WTC11 (cell line): ENCODE measurements around the gene HS1BP3. TPM values are rescaled to one million over a fixed set of nuclear protein-coding genes. Genes with fewer than 3 reads are reported as not detected.

Experiments
- ATAC-seq: fragments of 200-7000 bp; cut with Tn5 transposase; 2 replicates; pipeline ENCODE4 v1.10.0; 2021; ENCODE audit warnings: mild to moderate bottlenecking, moderate library complexity
- CTCF ChIA-PET: fragments of 300-600 bp; sonication (Branson Sonifier 250); formaldehyde crosslinking; loops from one replicate; lab custom pipeline; 2021; ENCODE audit warnings: antibody characterized with exemption; lab: Charles Lee
- POLR2A ChIA-PET: fragments of 350-600 bp; sonication (Branson Sonifier 250); formaldehyde crosslinking; loops from one replicate; lab custom pipeline; 2021; ENCODE audit warnings: antibody characterized with exemption; lab: Charles Lee
- DNase-seq: peaks from one replicate; pipeline ENCODE4 v3.0.0; 2021; ENCODE audit warnings: low spot score
- H3K27ac Mint-ChIP-seq: 2 replicates; pipeline ENCODE4 v1.8.0; 2021; ENCODE audit warnings: mixed read lengths
- H3K27me3 Mint-ChIP-seq: 2 replicates; pipeline ENCODE4 v1.8.0; 2021; ENCODE audit warnings: low read depth, mild to moderate bottlenecking, moderate library complexity, mixed read lengths
- H3K36me3 Mint-ChIP-seq: 2 replicates; pipeline ENCODE4 v1.8.0; 2021; ENCODE audit warnings: mixed read lengths
- H3K4me1 Mint-ChIP-seq: 2 replicates; pipeline ENCODE4 v1.8.0; 2022; ENCODE audit warnings: mixed read lengths
- H3K4me3 Mint-ChIP-seq: 2 replicates; pipeline ENCODE4 v1.8.0; 2021; ENCODE audit warnings: mild to moderate bottlenecking, moderate library complexity, mixed read lengths
- H3K9me3 Mint-ChIP-seq: 2 replicates; pipeline ENCODE4 v1.8.0; 2021; ENCODE audit warnings: mixed read lengths
- CREM ChIP-seq: sonication (generic); formaldehyde crosslinking; IDR thresholded peaks from 2 replicates; pipeline ENCODE4 v1.8.1; 2022; ENCODE audit warnings: mild to moderate bottlenecking, missing genetic modification reagents, moderate library complexity
- EMX1 ChIP-seq: fragments of 250-450 bp; sonication (Bioruptor Pico); IDR thresholded peaks from 2 replicates; pipeline ENCODE4 v1.8.0; 2021; ENCODE audit warnings: mild to moderate bottlenecking
- KAT7 ChIP-seq: sonication (generic); formaldehyde crosslinking; IDR thresholded peaks from 2 replicates; pipeline ENCODE4 v1.8.1; 2023; ENCODE audit warnings: missing genetic modification reagents, mild to moderate bottlenecking, borderline replicate concordance
- MXD4 ChIP-seq: fragments of 250-450 bp; sonication (Bioruptor Pico); IDR thresholded peaks from 2 replicates; pipeline ENCODE4 v1.8.0; 2021; ENCODE audit warnings: mild to moderate bottlenecking, moderate library complexity, borderline replicate concordance
- RELA ChIP-seq: sonication (generic); formaldehyde crosslinking; IDR thresholded peaks from 2 replicates; pipeline ENCODE4 v1.8.1; 2022; ENCODE audit warnings: missing genetic modification reagents, mild to moderate bottlenecking, borderline replicate concordance
- TEAD4 ChIP-seq: sonication (generic); formaldehyde crosslinking; IDR thresholded peaks from 2 replicates; pipeline ENCODE4 v1.8.0; 2022; ENCODE audit warnings: mild to moderate bottlenecking, missing genetic modification reagents
- TP53 ChIP-seq: sonication (generic); formaldehyde crosslinking; IDR thresholded peaks from 2 replicates; pipeline ENCODE4 v1.8.1; 2023; ENCODE audit warnings: mild to moderate bottlenecking, missing genetic modification reagents
- ZBTB21 ChIP-seq: sonication (generic); formaldehyde crosslinking; IDR thresholded peaks from 2 replicates; pipeline ENCODE4 v1.8.1; 2023; ENCODE audit warnings: mild to moderate bottlenecking, missing genetic modification reagents, borderline replicate concordance
- ZNF138 ChIP-seq: sonication (generic); formaldehyde crosslinking; conservative IDR thresholded peaks from 2 replicates; pipeline ENCODE4 v1.8.1; 2022; ENCODE audit warnings: mild to moderate bottlenecking, moderate library complexity, missing genetic modification reagents
- ZNF263 ChIP-seq: sonication (generic); formaldehyde crosslinking; IDR thresholded peaks from 2 replicates; pipeline ENCODE4 v1.8.1; 2022; ENCODE audit warnings: low read depth, mild to moderate bottlenecking, moderate library complexity, missing genetic modification reagents
- ZNF671 ChIP-seq: fragments of 250-450 bp; sonication (Bioruptor Pico); IDR thresholded peaks from 2 replicates; pipeline ENCODE4 v1.8.0; 2021; ENCODE audit warnings: mild to moderate bottlenecking
- total RNA-seq: library from RNA; stranded (reverse); gene quantifications from 3 replicates; pipeline ENCODE4 v1.2.3, GENCODE V29; 2021
- TF ChIP-seq, protein P1 (sequence below): fragments of 250-450 bp; sonication (Bioruptor Pico); IDR thresholded peaks from 2 replicates; pipeline ENCODE4 v1.8.0; 2021; ENCODE audit warnings: mild to moderate bottlenecking
- TF ChIP-seq, protein P2 (sequence below): sonication (generic); formaldehyde crosslinking; IDR thresholded peaks from 2 replicates; pipeline ENCODE4 v1.8.0; 2023; ENCODE audit warnings: missing genetic modification reagents, mild to moderate bottlenecking, borderline replicate concordance
- TF ChIP-seq, protein P3 (sequence below): fragments of 250-450 bp; sonication (Bioruptor Pico); IDR thresholded peaks from 2 replicates; pipeline ENCODE4 v1.9.0; 2021; ENCODE audit warnings: moderate library complexity, mild to moderate bottlenecking, inconsistent platforms, borderline replicate concordance
- TF ChIP-seq, protein P4 (sequence below): sonication (generic); formaldehyde crosslinking; conservative IDR thresholded peaks from 2 replicates; pipeline ENCODE4 v1.8.1; 2023; ENCODE audit warnings: mild to moderate bottlenecking, low read depth, missing genetic modification reagents, moderate library complexity
- TF ChIP-seq, protein P5 (sequence below): sonication (generic); formaldehyde crosslinking; IDR thresholded peaks from 2 replicates; pipeline ENCODE4 v1.8.1; 2022; ENCODE audit warnings: mild to moderate bottlenecking, missing genetic modification reagents, moderate library complexity, borderline replicate concordance

HS1BP3 gene
- total RNA-seq, 1 experiment from 2014 or later, result 17.9 TPM

DNA sequence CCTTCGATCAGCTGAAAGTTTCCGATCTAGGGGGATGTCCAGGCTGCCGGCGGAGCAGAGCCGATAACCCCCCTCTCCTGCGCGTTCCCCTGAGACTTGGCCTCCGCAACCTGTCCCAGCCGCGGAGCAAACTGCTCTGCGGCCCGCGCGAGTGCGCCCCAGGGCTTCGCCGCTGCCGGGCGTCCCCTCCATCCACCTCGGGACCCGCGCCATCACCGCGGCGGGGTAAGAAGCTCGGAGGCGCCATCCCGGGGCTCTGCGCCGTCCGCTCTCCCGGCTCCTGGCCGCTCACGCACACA is 15.1 kb upstream of the HS1BP3 start (continued):
- TF ChIP-seq ZNF263 (CRISPR knock-in tag), result no peak

DNA sequence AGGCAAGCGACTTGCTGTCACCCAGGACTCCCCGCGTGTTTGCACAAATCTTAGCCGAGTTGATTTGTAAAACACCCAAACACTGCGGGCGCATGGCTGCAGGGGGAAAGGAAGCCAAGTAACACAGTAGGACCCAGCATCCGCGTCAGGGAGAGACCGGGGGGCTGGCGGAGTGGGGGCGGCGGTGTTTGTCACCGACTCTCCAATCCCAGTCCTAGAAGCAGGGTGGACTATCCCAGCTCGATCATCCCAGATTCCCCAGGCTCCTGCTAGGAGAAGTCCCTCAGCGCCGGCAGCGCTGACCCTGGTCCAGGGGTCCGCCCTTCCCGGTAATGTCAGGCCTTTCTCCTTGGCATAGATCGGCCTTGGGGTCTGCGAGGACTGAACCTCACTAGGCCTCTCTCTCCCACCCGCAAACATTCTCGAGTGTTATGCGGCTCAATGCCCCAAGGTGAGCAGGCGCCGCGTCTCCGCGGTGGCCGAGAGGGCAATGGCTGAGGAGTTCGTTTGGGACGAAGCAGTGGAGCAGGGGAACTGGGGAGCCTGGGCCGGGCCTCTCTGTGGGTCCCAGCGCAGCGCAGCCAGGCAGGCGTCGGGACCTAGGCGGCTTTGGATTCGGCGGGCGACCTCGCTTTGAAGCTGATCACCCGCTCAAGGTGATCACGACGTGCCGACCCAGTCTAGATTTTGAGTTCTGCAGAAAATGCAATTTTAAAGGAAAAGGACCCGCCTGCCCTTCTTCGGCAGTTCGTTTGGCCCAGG is 14.5 kb upstream of the HS1BP3 start:
- Mint-ChIP-seq H3K9me3 (no peaks in the 10 kb centered on the region), H3K36me3 (no peaks in the 10 kb centered on the region), H3K27ac (no peak overlapping the region), H3K4me3 (peak overlapping the region; percentile 76), H3K4me1 (peaks cover 34% of the 10 kb centered on the region), H3K27me3 (peaks cover 93% of the 10 kb centered on the region)
- DNase-seq, result peak; percentile 44
- POLR2A ChIA-PET, result interaction anchor here (1.3 to 1.4 kb wide), 2 partner anchors 10 to 219 kb away, joined by 3 to 7 read pairs; no protein-coding TSS in a partner anchor
- ATAC-seq, result peak; percentile 7
- TF ChIP-seq ZNF671 (no peak), ZBTB21 (CRISPR knock-in tag) (no peak), TP53 (CRISPR knock-in tag) (no peak), ZNF138 (no peak), RELA (CRISPR knock-in tag) (no peak), ZNF263 (CRISPR knock-in tag) (no peak), TEAD4 (no peak)
- TF ChIP-seq, protein P1, sequence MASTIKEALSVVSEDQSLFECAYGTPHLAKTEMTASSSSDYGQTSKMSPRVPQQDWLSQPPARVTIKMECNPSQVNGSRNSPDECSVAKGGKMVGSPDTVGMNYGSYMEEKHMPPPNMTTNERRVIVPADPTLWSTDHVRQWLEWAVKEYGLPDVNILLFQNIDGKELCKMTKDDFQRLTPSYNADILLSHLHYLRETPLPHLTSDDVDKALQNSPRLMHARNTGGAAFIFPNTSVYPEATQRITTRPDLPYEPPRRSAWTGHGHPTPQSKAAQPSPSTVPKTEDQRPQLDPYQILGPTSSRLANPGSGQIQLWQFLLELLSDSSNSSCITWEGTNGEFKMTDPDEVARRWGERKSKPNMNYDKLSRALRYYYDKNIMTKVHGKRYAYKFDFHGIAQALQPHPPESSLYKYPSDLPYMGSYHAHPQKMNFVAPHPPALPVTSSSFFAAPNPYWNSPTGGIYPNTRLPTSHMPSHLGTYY, result no peak
- TF ChIP-seq, protein P2, sequence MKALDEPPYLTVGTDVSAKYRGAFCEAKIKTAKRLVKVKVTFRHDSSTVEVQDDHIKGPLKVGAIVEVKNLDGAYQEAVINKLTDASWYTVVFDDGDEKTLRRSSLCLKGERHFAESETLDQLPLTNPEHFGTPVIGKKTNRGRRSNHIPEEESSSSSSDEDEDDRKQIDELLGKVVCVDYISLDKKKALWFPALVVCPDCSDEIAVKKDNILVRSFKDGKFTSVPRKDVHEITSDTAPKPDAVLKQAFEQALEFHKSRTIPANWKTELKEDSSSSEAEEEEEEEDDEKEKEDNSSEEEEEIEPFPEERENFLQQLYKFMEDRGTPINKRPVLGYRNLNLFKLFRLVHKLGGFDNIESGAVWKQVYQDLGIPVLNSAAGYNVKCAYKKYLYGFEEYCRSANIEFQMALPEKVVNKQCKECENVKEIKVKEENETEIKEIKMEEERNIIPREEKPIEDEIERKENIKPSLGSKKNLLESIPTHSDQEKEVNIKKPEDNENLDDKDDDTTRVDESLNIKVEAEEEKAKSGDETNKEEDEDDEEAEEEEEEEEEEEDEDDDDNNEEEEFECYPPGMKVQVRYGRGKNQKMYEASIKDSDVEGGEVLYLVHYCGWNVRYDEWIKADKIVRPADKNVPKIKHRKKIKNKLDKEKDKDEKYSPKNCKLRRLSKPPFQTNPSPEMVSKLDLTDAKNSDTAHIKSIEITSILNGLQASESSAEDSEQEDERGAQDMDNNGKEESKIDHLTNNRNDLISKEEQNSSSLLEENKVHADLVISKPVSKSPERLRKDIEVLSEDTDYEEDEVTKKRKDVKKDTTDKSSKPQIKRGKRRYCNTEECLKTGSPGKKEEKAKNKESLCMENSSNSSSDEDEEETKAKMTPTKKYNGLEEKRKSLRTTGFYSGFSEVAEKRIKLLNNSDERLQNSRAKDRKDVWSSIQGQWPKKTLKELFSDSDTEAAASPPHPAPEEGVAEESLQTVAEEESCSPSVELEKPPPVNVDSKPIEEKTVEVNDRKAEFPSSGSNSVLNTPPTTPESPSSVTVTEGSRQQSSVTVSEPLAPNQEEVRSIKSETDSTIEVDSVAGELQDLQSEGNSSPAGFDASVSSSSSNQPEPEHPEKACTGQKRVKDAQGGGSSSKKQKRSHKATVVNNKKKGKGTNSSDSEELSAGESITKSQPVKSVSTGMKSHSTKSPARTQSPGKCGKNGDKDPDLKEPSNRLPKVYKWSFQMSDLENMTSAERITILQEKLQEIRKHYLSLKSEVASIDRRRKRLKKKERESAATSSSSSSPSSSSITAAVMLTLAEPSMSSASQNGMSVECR (CRISPR knock-in tag), result no peak
- CTCF ChIA-PET, result interaction anchor here (0.9 to 8.9 kb wide), 6 partner anchors 8 to 219 kb away, joined by 3 to 329 read pairs (median 6); partner anchors contain the start of genes HS1BP3 and RHOB

DNA sequence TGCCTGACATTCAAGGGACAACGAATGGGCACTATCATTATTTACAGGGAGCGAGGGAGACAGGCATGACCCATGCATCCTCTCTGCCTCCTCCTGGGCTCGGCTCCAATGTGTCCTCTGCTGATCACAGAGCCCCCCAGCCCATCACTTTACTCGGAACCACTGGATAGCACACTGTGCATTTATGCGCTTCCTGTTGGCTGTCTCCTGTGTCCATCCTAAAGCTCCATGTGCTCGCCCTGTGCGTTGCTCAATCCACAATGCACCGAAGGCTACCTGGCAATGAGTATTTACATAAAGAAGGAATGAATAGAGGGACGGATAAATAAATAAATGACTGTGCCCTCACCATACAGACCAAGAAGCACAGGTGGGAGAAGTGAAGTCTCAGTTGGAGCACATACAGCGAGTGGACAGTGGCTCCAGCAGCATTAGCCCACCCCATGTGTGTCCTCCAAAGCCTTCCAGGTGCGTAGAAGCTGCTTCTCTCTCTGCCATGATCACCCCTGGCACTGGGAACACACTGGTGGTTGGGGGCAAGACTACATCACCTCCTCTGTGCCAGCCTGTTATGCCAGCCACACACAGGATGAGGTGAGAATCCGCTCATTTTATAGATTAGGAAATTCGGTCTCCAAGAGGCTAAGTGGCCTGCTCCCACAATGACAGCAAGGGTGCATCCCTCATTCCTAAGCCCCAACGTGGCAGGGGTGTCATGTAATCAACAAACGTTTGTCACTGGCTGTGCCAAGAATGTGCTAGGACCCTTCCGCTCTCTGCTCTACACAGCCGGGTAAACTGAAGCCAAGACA is 13.7 kb upstream of the HS1BP3 start:
- no peak overlapping the region for H3K27ac Mint-ChIP-seq
- H3K4me1 Mint-ChIP-seq, result peaks cover 32% of the 10 kb centered on the region
- no peaks in the 10 kb centered on the region for H3K9me3 Mint-ChIP-seq
- ChIA-PET CTCF (interaction anchor here (0.6 to 8.9 kb wide), 4 partner anchors 10 to 299 kb away, joined by 3 to 329 read pairs (median 24); partner anchors contain the start of gene HS1BP3), POLR2A (no interaction called here)
- DNase-seq, result no peak
- no peaks in the 10 kb centered on the region for H3K36me3 Mint-ChIP-seq
- peaks cover 93% of the 10 kb centered on the region for H3K27me3 Mint-ChIP-seq
- H3K4me3 Mint-ChIP-seq, result peak overlapping the region; percentile 76
- TF ChIP-seq KAT7 (no peak), ZBTB21 (CRISPR knock-in tag) (no peak), CREM (CRISPR knock-in tag) (no peak), ZNF138 (no peak), EMX1 (CRISPR knock-in tag) (no peak), MXD4 (CRISPR knock-in tag) (no peak)
- TF ChIP-seq, protein P3, sequence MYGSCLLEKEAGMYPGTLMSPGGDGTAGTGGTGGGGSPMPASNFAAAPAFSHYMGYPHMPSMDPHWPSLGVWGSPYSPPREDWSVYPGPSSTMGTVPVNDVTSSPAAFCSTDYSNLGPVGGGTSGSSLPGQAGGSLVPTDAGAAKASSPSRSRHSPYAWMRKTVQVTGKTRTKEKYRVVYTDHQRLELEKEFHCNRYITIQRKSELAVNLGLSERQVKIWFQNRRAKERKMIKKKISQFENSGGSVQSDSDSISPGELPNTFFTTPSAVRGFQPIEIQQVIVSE, result no peak
- TF ChIP-seq, protein P4, sequence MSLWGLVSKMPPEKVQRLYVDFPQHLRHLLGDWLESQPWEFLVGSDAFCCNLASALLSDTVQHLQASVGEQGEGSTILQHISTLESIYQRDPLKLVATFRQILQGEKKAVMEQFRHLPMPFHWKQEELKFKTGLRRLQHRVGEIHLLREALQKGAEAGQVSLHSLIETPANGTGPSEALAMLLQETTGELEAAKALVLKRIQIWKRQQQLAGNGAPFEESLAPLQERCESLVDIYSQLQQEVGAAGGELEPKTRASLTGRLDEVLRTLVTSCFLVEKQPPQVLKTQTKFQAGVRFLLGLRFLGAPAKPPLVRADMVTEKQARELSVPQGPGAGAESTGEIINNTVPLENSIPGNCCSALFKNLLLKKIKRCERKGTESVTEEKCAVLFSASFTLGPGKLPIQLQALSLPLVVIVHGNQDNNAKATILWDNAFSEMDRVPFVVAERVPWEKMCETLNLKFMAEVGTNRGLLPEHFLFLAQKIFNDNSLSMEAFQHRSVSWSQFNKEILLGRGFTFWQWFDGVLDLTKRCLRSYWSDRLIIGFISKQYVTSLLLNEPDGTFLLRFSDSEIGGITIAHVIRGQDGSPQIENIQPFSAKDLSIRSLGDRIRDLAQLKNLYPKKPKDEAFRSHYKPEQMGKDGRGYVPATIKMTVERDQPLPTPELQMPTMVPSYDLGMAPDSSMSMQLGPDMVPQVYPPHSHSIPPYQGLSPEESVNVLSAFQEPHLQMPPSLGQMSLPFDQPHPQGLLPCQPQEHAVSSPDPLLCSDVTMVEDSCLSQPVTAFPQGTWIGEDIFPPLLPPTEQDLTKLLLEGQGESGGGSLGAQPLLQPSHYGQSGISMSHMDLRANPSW (CRISPR knock-in tag), result no peak
- TF ChIP-seq, protein P5, sequence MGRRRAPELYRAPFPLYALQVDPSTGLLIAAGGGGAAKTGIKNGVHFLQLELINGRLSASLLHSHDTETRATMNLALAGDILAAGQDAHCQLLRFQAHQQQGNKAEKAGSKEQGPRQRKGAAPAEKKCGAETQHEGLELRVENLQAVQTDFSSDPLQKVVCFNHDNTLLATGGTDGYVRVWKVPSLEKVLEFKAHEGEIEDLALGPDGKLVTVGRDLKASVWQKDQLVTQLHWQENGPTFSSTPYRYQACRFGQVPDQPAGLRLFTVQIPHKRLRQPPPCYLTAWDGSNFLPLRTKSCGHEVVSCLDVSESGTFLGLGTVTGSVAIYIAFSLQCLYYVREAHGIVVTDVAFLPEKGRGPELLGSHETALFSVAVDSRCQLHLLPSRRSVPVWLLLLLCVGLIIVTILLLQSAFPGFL (CRISPR knock-in tag), result no peak
- TF ChIP-seq, all 79 proteins: peak for 0
- no peak for ATAC-seq
